LoVo (cell line): ENCODE results near the gene PPFIA2.

Experiments used
- DNase-seq: peaks from one replicate; pipeline ENCODE4 v3.0.0-alpha.2; 2016; ENCODE audit warnings: low spot score

Gene PPFIA2

DNA sequence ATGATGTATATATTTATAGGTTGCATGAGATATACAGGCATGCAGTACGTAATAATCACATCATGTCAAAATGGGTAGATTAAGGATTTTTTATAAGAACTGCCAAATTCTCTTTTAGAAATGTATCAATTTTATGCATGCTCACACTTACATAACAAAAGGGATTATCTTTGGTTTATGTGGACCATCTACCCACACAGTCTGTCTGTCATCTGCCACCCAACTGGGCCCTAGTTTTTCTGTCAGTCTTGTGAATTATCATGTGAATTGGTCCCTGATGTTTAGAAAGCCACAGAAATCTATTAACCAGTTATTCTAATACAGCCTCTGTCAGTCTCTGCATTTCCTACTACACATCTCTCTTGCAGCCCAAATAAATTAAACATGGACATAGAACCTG lies 547.8 kb downstream of the PPFIA2 start:
- no peak for DNase-seq

- DNase-seq, result peak; percentile 78
Measured at GRCh38 chr12:81209772-81210225, 549.4 kb downstream of the PPFIA2 start.

- DNase-seq, result no peak
Measured at GRCh38 chr12:81209012-81209411, 550.1 kb downstream of the PPFIA2 start.

DNA sequence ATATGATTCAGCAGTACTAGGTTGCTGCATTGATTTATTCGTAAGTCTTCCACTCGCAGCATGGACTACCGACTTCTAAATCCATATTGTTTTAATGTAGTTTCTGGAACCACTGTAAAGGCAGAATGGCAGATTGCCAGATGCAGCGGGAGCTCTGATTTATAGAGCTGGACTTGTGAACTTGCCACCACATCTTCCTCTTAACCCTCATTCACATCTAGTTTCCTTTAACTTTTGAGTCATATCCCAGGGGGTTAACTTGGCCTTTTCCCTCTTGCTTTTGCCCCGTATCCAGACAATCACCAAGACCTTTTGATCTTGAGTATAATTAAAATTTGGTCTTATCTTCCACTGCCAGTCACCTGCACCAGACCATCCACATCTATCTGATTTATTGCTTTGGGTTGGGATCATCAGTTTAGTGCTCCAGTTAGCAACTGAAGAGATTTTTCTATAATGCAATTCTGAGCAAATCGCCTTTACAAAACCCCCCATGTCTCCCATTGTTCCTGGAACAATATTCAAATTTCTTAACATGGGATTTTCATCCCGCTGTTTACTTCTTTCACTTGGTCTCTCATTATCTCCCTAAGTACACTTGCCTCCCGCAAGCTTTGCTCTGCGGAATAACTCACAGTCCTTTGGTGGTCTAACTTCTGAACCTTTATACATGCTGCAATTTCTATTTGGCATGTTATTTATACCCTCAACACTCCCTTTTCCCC lies 550.8 kb downstream of the PPFIA2 start:
- DNase-seq, result peak; percentile 56
